Breast epithelium (tissue), 3 donors: ENCODE results near the gene SNAPC4.
"Not testable (repeated sequence)": the region's sequence is repeated elsewhere in the genome, so short reads cannot be mapped to it uniquely, and the experiment has no call there.

ENCODE experiments used
- POLR2A ChIP-seq: fragments of 450-650 bp; IDR thresholded peaks from one replicate; pipeline ENCODE4 v1.6.1; 2016; ENCODE audit warnings: antibody characterized with exemption, mild to moderate bottlenecking, moderate library complexity
- POLR2AphosphoS5 ChIP-seq, 3 donors: sonication (generic); formaldehyde crosslinking; IDR thresholded peaks; one replicate each; pipeline ENCODE4 v1.6.1; 2017; ENCODE audit warnings: antibody characterized with exemption in 3 of 3
- TF ChIP-seq, protein P1 (sequence below), 3 donors: fragments of 450-650 bp; IDR thresholded peaks; one replicate each; pipeline ENCODE4 v1.5.1; 2016 to 2017; ENCODE audit warnings: antibody characterized with exemption in 3 of 3, mild to moderate bottlenecking in 3 of 3, moderate library complexity in 3 of 3

DNA sequence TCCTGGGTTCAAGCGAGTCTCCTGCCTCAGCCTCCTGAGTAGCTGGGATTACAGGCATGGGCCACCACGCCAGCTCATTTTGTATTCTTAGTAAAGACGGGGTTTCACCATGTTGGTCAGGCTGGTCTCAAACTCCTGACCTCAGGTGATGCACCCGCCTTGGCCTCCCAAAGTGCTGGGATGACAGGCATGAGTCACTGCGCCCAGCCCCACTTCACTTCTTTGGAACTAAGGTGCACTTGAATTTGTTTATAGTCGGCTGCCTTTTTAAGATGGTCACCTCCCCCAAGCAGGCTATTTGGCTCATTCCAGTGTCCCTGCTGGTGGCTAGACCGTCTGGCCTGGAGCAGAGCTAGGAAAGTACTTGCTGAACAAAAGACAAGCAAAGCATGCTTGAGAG lies 25.4 kb upstream of the SNAPC4 start:
- TF ChIP-seq POLR2AphosphoS5 (IDR thresholded peaks at IDR 0.05); POLR2A: not testable (repeated sequence)
- TF ChIP-seq, protein P1, sequence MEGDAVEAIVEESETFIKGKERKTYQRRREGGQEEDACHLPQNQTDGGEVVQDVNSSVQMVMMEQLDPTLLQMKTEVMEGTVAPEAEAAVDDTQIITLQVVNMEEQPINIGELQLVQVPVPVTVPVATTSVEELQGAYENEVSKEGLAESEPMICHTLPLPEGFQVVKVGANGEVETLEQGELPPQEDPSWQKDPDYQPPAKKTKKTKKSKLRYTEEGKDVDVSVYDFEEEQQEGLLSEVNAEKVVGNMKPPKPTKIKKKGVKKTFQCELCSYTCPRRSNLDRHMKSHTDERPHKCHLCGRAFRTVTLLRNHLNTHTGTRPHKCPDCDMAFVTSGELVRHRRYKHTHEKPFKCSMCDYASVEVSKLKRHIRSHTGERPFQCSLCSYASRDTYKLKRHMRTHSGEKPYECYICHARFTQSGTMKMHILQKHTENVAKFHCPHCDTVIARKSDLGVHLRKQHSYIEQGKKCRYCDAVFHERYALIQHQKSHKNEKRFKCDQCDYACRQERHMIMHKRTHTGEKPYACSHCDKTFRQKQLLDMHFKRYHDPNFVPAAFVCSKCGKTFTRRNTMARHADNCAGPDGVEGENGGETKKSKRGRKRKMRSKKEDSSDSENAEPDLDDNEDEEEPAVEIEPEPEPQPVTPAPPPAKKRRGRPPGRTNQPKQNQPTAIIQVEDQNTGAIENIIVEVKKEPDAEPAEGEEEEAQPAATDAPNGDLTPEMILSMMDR (IDR thresholded peaks at IDR 0.05) = not testable (repeated sequence)
